GM19240 (cell line): Measurements from ENCODE around the gene RNU2-63P.
"Not testable (repeated sequence)": the region's sequence is repeated elsewhere in the genome, so short reads cannot be mapped to it uniquely, and the experiment has no call there.

ENCODE experiments used
- DNase-seq: peaks from one replicate; pipeline ENCODE4 v3.0.0; 2011; ENCODE audit warnings: low spot score; ENCODE audit not compliant: insufficient read length

RNU2-63P gene

DNA sequence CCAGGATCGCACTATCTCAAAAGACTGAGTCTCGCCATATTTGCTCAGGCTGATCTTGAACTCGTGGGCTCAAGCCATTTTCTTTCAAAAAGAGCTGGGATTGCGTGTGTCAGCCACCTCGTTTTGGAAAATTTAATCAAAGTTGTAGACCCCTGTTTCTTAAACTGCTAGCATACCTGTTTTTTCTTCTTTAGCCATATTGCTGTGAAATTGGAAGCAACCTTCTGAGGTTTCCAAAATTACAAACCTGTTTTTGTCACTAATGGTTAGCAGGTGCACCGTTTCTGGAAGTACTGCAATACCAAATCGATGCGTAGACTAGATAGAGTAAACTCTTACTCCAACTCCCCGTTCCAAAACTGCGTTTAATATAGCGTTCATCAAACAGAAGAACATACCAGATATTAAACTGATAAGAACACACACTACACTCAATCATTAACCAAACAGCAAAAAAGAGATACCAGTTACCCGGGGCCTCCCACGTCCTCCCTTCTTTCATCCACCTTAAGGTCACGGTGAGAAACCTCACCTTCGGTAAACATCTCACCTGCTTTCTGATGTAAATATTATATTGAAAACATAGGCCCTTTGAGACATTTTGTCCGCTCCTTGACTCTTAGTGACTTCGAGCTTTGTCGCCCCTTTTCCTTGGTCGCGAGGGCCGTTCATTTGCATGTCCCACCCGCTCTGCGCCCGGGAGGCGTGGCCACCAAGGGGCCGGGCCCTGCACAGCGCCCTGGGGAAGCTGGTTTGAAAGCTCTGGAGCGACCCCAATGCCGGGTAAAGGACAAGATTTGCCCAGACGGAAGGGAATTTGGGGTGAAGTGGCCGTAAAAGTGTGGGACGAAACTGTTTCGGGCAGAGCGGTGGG is at the start of gene RNU2-63P:
TSS of gene RNU2-63P (minus strand) at position 462 of the 874 bp plus-strand sequence.
- DNase-seq, result no peak

GRCh38 chr2:88061295-88061694 is 44.9 kb upstream of the RNU2-63P start:
- DNase-seq, result no peak

DNA sequence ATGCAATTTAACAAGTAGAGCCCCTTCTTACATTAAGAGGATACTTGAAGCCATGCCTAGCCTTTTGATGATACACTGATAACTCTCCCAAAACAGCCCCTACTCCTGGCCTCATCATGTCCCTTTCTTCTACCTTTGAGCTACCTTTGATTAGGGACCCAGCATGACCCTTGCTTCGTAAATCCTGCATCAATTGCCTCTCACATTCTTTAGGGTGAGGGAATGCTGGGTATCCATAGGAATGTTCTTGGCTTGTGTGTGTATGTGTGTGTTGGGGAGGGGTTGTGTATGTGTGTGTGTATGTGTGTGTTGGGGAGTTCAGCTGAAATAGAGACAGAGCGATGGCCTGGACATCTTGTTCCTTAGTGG is 44.5 kb upstream of the RNU2-63P start:
- no peak for DNase-seq

GRCh38 chr2:88059979-88060906 is 43.9 kb upstream of the RNU2-63P start:
- peak; percentile 58 for DNase-seq

DNA sequence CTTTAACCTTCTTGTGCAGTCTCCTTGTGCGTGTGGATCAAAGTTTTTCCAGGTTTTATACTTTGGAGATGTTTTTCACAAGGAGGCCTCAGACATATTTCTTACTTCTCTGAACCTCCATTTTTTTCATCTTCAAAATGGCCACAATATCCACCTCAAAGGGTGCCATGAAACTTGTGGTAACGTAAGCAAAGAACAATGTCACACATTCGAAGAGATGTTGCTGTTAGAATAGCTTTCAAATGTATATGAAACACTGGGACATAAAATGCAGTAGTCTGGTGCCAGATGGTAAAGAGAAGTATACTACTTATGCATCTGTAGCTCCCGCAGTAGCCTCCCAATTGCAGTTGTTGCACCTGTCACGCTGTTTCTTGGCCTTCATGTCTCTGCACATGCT is 41.8 kb upstream of the RNU2-63P start:
- no peak for DNase-seq

DNA sequence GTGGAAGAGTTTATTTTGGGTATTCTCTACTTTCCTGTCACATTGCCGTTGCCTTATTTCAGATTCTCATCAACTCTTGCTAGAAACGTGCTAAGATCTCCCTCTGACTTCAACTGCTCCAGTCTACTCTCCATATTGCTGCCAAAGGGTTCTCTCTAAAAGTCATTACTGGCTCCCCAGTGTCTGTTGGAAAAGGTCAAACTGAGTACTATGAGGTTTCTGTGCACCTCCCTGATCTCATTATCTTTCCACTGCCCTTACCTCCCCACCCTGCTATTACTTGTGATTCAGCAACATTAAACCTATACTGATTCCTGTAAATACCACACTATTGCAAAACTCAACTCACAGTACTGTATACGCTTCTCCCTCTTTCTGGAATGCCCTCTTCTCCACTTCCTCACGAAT is 41.1 kb upstream of the RNU2-63P start:
- no peak for DNase-seq

- peak; percentile 80 for DNase-seq
Observed at GRCh38 chr2:88055371-88056128, 39.2 kb upstream of the RNU2-63P start, which contains the start of gene KRCC1. KRCC1 (minus strand) TSS chr2:88055783; CDS start chr2:88028563, 27,220 bp downstream.

- DNase-seq, result no peak
Observed at GRCh38 chr2:88054782-88055370, 38.5 kb upstream of the RNU2-63P start.

DNA sequence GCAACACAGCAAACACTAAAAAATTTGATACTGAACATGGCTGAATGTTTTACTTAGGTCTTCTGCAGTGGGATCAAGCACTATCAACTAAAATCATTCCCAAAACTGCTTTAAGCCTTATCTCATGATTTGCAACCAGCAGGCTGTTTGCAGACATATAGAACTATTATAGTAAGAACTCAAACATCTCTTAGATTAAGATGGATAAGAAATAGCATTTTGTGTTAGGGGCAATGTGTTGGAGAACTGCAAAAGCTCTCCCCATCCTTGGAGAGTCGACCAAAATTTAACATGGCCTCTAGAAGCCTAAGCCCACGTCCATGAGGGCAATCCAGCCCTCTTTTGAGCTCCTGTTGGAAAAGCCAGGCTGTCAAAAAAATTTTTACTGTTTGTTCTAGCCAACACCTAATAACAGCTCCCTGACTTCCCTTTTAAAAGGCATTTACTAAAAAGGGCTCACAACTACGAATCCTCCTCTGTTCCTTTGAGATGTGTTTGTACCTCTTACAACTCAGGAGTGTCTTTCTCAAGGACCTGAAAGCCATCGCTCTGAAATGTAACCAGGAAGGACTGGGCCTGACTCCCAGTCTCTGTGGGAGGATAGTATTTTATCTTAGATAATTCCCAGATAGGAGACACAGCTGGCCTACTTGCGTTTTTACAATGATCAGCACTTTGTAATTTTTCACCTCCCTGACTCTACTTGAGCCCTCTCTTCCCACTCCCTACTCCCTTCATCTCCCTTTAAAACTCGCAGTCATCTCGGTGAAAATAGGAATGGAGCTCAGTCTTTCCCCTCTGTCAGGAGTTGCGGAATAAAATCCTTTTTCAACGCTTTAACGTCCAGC is 37.8 kb upstream of the RNU2-63P start:
- no peak for DNase-seq

DNA sequence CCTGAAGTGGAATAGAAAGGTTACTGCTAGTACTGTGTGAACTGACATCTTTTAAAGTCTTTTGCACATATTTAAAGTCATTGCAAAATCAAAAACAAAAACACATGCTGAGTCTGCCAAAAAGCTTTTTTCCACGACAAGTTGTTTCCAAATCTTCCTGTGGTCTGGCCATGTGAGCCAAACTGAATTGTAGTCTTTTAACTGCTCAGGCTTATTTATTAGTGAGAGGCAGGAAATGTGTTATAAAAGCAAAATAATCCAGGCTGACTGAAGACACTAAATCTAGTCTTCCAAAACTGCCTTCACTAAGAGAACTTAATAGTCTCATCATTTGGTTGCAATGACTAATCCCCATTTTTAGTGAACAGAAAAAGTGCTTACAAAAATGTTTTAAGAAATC is 36.9 kb upstream of the RNU2-63P start:
- no peak for DNase-seq

DNA sequence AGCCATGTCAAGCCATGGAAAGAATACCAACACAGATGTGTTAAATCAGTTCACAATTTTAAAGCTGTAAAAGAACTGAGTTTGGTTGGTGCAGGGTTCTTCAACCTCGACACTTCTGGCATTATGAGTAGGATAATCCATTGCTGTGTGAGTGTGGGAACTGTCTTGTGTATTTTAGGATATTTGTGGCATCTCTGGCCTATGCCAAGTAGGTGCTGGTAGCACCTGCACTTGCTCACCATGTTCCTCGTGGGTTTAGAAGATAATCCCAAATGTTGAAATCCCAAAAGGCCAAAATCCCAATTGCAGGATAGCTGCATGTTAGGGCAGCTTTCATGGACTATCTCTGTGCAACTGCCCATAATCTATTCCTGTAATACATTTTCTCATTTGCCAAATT is 35.4 kb upstream of the RNU2-63P start:
- DNase-seq, result no peak

GRCh38 chr2:88049622-88050021 is 33.3 kb upstream of the RNU2-63P start:
- no peak for DNase-seq

- no peak for DNase-seq
Observed at GRCh38 chr2:88048541-88048940, 32.2 kb upstream of the RNU2-63P start.

GRCh38 chr2:88045561-88045960 is 29.2 kb upstream of the RNU2-63P start:
- not testable (repeated sequence) for DNase-seq

DNA sequence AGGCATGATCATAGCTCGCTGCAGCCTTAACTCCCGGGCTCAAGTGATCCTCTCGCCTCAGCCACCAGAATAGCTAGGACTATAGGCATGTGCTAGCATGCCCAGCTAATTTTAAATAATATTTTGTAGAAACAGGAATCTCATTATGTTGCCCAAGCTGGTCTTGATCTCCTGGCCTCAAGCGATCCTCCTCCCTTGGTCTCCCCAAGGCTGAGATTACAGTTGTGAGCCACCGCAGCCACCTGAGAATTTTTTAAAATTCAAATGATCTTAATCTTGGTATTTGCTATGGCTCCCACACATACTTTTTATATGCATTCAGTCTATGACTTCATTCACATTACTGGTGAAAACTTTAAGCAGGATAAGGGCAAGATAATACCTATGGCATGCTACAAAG is 26.1 kb upstream of the RNU2-63P start:
- no peak for DNase-seq

- DNase-seq, result no peak
Observed at GRCh38 chr2:88038263-88039105, 22.1 kb upstream of the RNU2-63P start.

- DNase-seq, result no peak
Observed at GRCh38 chr2:88036606-88037005, 20.3 kb upstream of the RNU2-63P start.

- no peak for DNase-seq
Observed at GRCh38 chr2:88036182-88036581, 19.8 kb upstream of the RNU2-63P start.

DNA sequence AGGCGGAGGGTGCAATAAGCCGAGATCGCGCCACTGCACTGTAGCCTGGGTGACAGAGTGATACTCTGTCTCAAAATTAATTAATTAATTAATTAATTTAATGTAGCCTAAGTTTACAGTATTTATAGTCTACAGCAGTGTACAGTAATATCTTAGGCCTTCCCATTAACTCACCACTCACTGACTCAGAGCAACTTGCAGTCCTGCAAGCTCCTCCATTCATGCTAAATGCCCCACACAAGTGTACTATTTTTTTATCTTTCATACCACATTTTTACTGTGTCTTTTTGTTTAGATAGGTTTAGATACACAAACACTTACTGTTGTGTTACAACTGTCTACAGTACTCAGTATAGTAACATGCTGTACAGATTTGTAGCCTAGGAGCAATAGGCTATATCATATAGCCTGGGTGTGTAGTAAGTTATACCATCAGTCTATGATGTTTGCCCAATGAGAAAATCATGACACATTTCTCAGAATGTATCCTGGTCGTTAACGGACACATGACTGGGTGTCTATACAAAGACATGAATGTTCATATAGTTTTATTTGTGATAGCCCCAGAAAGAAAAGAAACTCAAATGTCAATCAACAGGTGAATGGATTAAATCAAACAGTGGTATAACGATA is 15.8 kb upstream of the RNU2-63P start:
- no peak for DNase-seq
